ENCODE data around the gene GRB10.

DNA sequence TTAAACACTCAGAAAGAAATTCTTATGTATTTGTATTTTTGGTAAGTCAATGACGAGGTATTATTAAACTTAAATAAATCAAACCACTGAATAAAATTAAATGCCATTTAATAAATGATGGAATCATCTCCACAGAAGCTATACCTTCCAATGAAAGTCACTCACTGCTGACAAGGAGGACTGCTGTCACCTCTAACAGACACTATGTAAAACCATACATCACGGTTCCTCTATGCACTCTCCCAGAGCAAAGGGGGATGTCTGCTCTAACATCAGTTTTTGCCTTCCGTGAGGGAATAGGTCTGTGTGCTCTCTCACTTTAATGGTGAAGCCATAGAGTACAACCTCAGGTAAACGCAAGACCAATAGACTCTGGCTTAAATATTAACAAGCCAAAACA, 117.8 kb downstream of the GRB10 start:
- TF ChIP-seq POLR2A (IDR thresholded peaks at IDR 0.05), result no peak
- TF ChIP-seq, protein P1, sequence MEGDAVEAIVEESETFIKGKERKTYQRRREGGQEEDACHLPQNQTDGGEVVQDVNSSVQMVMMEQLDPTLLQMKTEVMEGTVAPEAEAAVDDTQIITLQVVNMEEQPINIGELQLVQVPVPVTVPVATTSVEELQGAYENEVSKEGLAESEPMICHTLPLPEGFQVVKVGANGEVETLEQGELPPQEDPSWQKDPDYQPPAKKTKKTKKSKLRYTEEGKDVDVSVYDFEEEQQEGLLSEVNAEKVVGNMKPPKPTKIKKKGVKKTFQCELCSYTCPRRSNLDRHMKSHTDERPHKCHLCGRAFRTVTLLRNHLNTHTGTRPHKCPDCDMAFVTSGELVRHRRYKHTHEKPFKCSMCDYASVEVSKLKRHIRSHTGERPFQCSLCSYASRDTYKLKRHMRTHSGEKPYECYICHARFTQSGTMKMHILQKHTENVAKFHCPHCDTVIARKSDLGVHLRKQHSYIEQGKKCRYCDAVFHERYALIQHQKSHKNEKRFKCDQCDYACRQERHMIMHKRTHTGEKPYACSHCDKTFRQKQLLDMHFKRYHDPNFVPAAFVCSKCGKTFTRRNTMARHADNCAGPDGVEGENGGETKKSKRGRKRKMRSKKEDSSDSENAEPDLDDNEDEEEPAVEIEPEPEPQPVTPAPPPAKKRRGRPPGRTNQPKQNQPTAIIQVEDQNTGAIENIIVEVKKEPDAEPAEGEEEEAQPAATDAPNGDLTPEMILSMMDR (IDR thresholded peaks at IDR 0.05), result no peak

Data from testis (tissue), 2 donors.